GM23338 (cell line): ENCODE measurements around the gene LOXHD1. TPM values are rescaled to one million over a fixed set of nuclear protein-coding genes. Genes with fewer than 3 reads are reported as not detected.

Source experiments
- ETS1 ChIP-seq: IDR thresholded peaks from 2 replicates; pipeline ENCODE4 v1.6.1; 2016; ENCODE audit warnings: antibody characterized with exemption
- ZNF331 ChIP-seq: fragments of 250-450 bp; sonication (Bioruptor Pico); IDR thresholded peaks from 2 replicates; pipeline ENCODE4 v1.5.0; 2020; ENCODE audit warnings: low read depth, mild to moderate bottlenecking, moderate library complexity
- polyA plus RNA-seq: library from polyadenylated mRNA; unstranded; fragments of >200 nt; fragmentation: Nextera tagmentation; extraction: Ambion mirVana; gene quantifications from 2 replicates; pipeline ENCODE4 v1.2.1, GENCODE V29; 2016
- total RNA-seq: library from RNA; depleted of rRNA; stranded (reverse); fragments of >200 nt; shearing (Covaris generic); gene quantifications from 2 replicates; pipeline ENCODE4 v1.2.3, GENCODE V29; 2014; rRNA removed
- TF ChIP-seq, protein P1 (sequence below): fragments of 250-450 bp; sonication (Bioruptor Pico); IDR thresholded peaks from 2 replicates; pipeline ENCODE4 v1.5.0; 2020; ENCODE audit warnings: mild to moderate bottlenecking, moderate library complexity

LOXHD1 gene
- total and polyA plus RNA-seq, 2 experiments from 2014 or later, result 0.17 TPM; not detected in 1

- TF ChIP-seq, protein P1, sequence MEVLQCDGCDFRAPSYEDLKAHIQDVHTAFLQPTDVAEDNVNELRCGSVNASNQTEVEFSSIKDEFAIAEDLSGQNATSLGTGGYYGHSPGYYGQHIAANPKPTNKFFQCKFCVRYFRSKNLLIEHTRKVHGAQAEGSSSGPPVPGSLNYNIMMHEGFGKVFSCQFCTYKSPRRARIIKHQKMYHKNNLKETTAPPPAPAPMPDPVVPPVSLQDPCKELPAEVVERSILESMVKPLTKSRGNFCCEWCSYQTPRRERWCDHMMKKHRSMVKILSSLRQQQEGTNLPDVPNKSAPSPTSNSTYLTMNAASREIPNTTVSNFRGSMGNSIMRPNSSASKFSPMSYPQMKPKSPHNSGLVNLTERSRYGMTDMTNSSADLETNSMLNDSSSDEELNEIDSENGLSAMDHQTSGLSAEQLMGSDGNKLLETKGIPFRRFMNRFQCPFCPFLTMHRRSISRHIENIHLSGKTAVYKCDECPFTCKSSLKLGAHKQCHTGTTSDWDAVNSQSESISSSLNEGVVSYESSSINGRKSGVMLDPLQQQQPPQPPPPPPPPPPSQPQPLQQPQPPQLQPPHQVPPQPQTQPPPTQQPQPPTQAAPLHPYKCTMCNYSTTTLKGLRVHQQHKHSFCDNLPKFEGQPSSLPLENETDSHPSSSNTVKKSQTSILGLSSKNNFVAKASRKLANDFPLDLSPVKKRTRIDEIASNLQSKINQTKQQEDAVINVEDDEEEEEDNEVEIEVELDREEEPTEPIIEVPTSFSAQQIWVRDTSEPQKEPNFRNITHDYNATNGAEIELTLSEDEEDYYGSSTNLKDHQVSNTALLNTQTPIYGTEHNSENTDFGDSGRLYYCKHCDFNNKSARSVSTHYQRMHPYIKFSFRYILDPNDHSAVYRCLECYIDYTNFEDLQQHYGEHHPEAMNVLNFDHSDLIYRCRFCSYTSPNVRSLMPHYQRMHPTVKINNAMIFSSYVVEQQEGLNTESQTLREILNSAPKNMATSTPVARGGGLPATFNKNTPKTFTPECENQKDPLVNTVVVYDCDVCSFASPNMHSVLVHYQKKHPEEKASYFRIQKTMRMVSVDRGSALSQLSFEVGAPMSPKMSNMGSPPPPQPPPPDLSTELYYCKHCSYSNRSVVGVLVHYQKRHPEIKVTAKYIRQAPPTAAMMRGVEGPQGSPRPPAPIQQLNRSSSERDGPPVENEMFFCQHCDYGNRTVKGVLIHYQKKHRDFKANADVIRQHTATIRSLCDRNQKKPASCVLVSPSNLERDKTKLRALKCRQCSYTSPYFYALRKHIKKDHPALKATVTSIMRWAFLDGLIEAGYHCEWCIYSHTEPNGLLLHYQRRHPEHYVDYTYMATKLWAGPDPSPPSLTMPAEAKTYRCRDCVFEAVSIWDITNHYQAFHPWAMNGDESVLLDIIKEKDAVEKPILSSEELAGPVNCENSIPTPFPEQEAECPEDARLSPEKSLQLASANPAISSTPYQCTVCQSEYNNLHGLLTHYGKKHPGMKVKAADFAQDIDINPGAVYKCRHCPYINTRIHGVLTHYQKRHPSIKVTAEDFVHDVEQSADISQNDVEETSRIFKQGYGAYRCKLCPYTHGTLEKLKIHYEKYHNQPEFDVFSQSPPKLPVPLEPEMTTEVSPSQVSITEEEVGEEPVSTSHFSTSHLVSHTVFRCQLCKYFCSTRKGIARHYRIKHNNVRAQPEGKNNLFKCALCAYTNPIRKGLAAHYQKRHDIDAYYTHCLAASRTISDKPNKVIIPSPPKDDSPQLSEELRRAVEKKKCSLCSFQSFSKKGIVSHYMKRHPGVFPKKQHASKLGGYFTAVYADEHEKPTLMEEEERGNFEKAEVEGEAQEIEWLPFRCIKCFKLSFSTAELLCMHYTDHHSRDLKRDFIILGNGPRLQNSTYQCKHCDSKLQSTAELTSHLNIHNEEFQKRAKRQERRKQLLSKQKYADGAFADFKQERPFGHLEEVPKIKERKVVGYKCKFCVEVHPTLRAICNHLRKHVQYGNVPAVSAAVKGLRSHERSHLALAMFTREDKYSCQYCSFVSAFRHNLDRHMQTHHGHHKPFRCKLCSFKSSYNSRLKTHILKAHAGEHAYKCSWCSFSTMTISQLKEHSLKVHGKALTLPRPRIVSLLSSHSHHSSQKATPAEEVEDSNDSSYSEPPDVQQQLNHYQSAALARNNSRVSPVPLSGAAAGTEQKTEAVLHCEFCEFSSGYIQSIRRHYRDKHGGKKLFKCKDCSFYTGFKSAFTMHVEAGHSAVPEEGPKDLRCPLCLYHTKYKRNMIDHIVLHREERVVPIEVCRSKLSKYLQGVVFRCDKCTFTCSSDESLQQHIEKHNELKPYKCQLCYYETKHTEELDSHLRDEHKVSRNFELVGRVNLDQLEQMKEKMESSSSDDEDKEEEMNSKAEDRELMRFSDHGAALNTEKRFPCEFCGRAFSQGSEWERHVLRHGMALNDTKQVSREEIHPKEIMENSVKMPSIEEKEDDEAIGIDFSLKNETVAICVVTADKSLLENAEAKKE (CRISPR knock-in tag), result no peak
- TF ChIP-seq ZNF331 (no peak), ETS1 (no peak)
These were observed 229.6 kb downstream of the LOXHD1 start (continued) for GRCh38 chr18:46427216-46427995.

Other genes starting within 250 kb of the LOXHD1 start
- gene ST8SIA5, start 99.8 kb upstream of the LOXHD1 start, total RNA-seq, result 4.8 and 7.0 TPM in 2 replicates
- 3.0 and 3.3 TPM in 2 replicates for gene ST8SIA5, start 99.8 kb upstream of the LOXHD1 start, polyA plus RNA-seq